RCC 7860 (cell line): Measurements from ENCODE around the gene PRKCA.
"Not testable (repeated sequence)": the region's sequence is repeated elsewhere in the genome, so short reads cannot be mapped to it uniquely, and the experiment has no call there.

ENCODE experiments used
- DNase-seq: peaks from one replicate; pipeline ENCODE4 v3.0.0-alpha.2; 2015; ENCODE audit warnings: low spot score
- FAIRE-seq: peaks from 2 replicates; lab custom pipeline; 2012; peaks lifted over from hg19 to GRCh38; lab: Jason Lieb, UNC

PRKCA gene

DNA sequence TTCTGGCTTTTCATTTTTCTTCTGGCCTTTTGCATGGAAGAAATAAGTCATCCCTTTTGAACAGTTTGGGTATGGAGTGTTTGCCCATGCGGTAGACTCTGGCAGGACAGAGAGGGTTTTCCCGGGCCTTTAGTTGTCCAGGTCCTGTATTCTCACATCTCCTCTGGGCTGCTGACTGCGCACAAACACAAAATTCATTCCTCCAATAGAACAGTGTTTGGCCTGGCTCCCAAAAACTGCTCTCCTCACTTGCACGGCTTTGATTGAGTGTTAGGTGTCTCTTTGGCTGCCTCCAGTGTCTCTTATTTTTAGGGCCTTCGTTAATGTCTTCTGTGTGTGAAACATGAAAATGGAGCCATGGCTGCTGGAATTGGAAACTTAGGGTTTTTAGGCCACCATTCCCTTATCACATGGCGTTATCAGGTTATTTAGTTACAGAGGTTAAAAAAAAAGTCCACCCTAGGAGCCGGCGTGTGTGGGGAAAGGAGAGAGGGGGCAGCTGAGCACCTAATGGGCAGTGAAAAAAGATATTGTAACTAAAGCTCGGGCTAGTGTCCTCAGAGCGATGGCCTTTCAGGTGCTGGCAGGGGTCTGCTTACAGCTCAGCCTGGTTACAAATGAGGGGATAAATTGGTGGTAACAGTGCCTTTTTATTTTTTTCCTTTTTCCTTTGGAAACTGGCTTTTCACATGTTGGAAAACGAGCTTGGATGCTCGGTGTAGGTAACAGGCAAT is 47.3 kb downstream of the PRKCA start:
- DNase-seq = no peak
- FAIRE-seq = no peak

DNA sequence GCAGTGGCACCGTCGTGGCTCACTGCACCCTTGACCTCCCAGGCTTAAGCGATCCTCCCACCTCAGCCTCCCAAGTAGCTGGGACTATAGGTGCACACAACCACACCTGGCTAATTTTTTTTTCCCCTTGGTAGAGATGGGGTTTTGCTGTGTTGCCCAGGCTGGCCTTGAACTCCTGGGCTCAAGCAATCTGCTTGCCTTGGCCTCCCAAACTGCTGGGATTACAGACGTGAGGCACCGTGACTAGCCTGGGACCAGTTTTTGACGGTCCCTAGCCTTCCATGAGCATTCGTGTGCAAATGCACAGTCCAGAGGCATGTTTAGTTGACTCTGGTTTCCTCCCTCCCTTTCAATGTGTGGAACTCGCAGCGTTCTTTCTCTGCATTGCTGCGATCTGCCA is 48.2 kb downstream of the PRKCA start:
- not testable (repeated sequence) for FAIRE-seq, DNase-seq

DNA sequence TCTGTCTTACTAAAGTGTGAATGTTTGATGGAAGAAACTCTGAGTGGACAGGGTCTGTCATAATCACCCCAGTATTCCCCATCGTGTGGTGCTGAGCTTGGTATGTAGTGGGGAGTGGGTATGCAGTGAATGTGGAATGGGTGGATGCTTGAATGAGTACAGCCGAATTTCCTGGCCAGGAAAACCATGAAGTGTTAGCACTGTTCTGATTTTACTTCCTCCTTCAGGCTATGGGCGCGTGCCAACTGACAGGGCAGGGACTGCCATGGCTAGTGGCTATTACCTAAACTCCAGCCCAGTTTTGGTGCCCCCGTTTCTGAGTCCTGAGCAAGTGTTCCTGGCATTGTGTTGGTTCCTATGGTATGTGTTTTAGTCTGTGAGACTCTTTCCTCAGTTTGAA is 48.6 kb downstream of the PRKCA start:
- no peak for FAIRE-seq

DNA sequence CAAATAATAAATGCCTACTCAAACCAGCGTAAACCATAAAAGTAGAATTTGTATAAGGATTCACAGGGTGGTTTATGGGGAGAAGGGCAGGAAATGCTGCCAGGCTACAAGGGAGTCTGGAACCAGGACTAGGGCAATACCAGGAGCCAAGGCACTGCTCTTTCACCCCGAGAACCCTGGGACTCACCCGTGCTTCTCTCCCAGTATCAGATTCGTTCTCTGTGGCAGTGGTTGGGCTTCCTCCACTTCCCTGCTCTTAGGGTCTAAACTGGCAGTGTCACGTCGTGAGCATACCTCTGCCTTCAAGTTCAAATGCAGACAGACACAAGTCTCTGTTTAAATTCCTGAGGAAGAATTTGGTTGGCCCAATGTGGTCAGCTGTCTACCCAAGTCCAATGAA is 49.3 kb downstream of the PRKCA start:
- no peak for FAIRE-seq
- no peak for DNase-seq

More for the DNA sequence above, 48.6 kb downstream of the PRKCA start:
- DNase-seq = peak; percentile 53

DNA sequence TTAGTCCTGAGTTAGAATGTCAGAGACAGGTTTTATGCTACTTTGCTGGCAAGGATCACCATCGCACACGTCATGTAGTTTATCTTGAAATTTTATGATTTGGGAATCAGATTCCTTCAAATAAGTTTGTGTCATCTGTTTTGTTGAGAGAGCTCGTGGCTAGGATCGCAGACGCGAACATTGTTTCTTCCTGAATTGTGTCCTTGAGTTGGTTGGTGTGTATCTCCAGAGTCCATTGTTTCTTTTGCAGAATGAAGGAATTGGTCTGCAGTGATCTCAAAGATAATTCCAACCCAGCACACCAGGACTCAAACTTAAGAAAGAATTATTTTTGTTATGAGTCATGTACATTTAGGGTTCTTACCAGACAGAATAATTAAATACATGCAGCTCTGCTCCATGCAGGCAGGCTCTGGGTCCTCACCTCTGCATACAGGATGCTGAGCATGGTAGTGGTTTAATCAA is 51.6 kb downstream of the PRKCA start:
- no peak for DNase-seq
- FAIRE-seq = no peak

DNA sequence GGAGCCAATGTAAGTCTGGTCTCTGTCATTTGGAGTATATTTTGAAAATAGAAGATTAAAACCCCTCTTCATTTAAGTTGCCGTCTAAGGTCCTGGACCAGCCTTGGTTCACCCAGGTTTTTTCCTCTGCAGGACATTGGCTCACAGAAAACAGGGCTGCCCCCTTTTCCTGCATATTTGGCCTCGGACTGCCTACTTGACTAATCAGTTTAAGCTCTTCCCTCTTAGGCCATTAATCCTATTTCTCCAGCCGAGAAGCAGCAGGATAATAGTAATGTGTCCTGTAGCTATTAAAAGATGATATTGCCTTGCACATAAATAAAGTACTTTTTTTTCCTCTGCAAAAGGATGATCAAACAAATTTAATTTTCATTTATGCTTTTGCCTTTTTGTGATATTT is 52.1 kb downstream of the PRKCA start:
- FAIRE-seq = no peak

DNA sequence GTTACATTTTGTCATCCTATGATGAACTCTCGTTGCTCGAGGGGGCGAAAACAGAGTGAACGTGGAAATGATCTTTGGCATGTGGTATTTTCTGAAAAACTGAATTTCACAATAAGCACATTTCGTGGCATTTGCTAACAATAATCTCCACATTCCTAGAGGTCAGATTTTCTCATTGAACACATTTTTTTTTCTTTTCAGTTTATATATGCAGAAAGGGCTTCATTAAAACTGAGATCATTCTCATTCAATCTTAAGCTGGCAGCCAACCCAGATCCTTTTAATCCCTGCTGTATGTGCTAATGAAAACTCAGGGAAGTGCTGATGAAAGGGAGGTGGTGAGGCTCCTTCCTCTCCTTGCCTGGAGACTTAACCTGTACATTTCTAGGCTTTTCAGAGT is 52.6 kb downstream of the PRKCA start:
- FAIRE-seq (no peak), DNase-seq (no peak)

More for the DNA sequence above, 52.1 kb downstream of the PRKCA start:
- no peak for DNase-seq

DNA sequence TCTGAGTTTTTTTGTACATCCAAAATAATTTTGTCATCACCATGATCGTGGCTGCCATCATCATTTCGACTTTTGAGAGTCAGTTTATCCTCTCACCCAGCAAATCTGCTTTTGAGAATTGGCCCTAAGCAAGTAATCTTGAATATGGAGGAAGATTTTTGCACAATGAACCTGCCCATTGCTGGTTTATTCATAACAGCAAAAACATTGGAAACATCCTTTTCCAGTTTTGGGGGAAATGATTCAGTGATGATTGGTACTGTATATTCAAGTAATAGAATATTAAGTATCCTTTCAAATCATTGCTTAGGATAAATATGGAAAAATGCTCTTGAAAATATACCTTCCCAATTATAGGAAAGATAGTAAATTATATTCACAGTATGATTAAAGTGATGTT is 53.1 kb downstream of the PRKCA start:
- DNase-seq = no peak
- FAIRE-seq = no peak

DNA sequence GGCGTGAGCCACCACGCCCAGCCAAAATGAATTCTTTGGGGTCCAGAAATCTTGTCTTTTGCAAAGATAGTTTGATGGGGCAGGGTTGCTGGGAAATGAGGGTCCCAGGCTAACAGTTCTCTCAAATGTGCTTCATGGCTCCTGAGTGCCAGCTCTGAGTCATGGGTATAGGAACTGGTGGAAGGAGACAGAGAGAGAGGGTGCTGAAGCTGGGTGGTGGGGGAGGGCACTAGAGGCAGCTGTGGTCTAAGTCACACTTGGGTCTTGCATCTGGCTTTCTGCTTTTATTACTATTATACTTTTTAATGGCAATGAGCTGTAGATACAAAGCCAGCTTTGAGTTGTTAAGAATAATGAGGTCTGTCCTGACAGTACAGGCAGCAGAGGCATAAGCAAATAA is 54.6 kb downstream of the PRKCA start:
- FAIRE-seq = no peak

DNA sequence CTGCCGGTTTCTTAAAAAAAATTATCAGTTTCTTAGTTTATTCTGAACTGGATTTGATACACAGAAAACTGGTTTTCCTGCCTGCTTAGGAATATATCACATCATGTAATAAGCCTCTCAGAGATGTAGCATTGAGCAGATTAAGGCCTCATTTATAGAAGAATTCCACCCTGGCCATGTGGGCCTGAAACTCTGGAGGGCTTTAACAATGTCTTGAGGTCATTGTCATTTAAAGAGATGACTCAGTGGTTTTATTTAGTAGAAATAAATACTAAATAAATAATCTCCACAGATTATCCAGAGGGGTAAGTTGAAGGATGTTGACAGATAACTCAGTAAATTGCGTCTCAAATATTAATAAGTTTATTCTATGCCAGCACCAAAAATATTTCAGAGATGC is 56.9 kb downstream of the PRKCA start:
- DNase-seq (no peak), FAIRE-seq (no peak)

More for the DNA sequence above, 54.6 kb downstream of the PRKCA start:
- DNase-seq = no peak

DNA sequence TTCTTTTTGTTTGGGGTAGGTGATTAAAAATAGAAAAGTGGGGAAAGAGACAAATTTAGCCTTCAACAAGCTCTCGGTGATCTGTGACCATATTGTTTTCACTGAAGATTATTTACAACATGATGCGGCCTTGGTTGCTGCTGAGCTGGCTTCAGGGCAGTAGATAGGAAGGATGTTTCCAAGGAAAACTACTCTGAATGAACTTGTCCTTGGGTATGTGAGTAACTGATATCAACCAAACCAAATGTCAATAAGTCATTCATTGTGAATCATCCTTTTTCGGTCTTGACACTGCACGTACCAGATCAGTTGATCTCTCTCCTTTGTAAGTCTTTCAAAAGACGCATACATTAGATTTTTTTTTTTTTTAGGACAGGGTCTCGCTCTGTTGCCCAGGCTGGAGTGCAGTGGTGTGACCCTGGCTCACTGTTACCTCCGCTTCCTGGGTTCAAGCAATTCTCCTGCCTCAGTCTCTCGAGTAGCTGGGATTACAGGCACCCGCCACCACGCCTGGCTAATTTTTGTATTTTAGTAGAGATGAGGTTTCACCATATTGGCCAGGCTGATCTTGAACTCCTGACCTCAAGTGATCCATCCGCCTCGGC is 58.6 kb downstream of the PRKCA start:
- not testable (repeated sequence) for FAIRE-seq, DNase-seq

DNA sequence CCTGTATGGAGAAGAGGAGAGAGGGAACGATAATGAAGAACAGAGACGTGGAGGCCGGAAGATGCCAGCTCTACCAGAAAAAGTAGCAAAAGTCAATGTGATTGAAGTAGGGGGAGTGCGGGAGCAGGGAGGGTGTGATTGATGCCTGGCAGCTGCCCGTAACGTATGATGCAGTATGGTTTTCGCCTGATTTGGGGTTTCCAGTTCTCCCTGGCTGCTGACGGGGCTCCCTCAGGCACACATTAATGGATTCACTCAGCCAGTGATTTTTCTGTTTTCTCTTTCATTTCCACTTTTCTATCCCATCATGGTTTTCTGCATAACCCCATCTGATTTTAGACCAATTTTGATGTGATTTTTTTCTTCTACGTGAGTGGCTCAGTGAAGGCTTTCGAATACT is 62.1 kb downstream of the PRKCA start:
- no peak for FAIRE-seq
- no peak for DNase-seq

DNA sequence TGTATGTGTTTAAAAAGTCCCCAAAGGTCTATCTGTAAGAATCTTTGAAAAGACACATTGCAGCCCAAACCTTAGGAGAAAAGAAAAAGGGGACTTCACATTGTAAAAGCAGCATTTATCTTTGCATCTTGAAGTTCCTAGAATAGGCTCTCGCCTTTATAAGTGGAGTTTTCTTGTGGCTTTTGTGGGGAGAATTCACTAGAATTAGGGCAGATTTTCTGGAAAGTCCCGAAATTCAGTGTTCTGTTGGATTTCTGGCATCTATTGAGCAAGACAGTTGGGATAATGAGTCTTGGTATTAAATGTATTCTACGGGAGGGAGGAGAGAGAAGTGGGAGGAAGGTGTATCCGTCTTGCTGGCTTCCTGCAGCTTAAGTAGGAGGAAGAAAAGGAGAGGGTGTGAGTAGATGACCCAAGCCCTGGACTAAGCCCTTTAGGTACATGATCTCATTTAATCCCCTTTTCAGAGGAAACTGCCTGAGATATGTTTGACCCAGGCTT is 62.6 kb downstream of the PRKCA start:
- DNase-seq = no peak
- no peak for FAIRE-seq

DNA sequence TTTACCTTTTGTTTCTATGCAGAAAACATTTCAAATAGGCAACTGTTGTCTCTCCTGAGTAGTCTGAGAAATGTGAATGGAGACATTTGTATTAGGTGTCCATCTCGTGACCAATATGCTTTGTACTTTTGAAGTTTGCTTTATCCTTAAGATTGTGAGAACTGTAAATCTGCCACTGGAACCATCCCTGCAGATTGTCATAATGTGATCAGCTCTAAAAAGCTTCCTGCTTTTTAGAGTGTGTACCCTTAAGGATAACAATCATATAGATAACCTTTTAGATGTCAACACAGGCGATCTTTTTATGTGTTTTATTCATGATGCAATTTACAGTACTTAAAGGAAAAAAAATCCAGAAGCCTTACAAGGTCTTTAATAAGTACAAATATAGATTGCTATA is 63.5 kb downstream of the PRKCA start:
- DNase-seq (no peak), FAIRE-seq (no peak)

DNA sequence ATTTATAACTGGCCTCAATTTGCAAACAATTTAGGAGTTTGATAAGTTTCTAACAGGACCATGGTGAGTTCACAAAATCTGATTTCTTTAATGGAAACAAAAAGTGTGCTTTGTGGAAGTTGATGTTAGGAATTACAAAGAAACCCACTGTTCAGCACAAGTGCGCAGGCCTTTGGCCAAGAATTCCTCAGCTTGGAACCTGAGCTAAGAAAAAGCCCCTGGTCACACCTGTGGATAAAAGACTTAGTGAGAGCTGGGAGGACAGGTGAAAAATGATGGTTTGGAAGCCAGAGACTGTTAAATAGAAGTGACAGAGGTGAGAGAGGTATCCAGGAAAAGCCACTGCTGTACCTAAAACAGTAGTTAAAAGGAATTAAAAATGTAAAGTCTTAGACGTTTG is 64.7 kb downstream of the PRKCA start:
- no peak for DNase-seq
- FAIRE-seq = no peak

DNA sequence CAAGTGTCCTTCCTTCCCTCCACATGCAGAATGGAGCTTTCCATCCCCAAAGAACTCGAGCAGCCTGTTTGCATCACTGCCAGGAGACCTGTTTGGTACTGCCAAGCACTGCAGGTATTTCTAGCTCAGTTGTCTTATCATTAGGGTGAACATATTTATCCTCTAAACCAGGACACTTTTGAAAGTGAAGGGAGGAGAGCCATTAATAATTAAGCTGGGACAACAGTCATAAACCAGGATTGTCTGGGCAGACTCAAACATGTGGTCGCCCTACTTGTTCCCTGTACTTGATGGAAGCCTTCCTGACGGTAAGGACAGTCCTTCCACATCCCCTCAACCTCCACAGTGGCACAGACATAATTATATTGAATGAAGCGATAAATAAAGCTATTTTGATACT is 67.4 kb downstream of the PRKCA start:
- DNase-seq (peak; percentile 48), FAIRE-seq (peak; percentile 73)

DNA sequence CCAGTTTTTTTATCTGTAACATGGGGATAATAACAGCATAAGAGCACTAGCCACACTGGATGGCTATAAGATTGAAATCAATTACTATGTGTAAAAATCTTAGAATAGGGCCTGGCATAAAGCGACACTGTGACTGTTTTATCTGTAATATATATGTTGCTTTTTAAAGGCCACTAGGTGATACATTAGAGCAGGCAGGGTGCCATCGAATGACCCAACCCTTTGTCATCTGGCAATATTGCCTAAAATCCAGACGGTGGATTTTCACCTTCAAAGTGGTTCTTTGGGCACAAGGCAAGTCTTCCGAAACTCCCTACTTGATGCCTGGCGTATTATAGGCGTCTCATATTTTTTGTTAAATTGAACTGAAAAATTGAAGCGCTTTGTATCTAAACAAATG is 69.1 kb downstream of the PRKCA start:
- DNase-seq = no peak
- no peak for FAIRE-seq

DNA sequence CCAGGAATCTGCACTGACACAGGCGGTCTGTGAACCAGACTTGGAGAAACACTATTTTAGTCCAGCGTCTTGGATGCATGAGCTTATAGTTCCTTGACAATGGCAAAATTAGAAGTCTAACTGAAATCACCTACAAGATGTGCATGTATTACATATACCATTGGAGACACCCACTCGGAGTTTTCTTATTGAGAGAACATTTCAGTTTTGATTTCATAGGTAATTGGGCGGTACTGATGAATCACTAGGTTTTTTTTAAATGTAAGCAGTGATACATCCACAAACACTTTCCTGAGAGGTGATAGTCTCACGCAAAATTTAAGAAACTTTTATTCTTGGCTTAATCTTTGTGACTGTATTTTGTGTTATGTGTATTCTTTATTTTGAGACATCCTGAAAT is 69.8 kb downstream of the PRKCA start:
- DNase-seq = no peak
- FAIRE-seq = no peak

DNA sequence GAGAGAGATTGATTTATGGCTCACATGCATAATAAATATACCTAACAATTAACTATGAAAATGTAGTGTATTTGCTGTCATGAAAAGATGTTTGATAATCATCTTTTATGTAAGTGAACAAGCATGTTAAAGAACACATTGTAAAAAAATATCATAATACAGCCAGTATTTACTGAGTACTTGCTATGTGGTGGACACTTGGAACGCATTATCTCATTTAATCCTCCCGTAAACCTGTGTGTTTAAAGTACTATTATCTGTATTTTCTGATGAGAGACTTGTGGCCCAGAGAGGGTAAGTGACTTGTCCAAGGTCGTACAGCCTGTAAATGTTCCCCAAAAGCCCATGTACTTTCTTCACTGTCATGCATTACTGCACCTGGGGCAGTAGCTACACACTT is 70.7 kb downstream of the PRKCA start:
- FAIRE-seq (no peak), DNase-seq (no peak)

DNA sequence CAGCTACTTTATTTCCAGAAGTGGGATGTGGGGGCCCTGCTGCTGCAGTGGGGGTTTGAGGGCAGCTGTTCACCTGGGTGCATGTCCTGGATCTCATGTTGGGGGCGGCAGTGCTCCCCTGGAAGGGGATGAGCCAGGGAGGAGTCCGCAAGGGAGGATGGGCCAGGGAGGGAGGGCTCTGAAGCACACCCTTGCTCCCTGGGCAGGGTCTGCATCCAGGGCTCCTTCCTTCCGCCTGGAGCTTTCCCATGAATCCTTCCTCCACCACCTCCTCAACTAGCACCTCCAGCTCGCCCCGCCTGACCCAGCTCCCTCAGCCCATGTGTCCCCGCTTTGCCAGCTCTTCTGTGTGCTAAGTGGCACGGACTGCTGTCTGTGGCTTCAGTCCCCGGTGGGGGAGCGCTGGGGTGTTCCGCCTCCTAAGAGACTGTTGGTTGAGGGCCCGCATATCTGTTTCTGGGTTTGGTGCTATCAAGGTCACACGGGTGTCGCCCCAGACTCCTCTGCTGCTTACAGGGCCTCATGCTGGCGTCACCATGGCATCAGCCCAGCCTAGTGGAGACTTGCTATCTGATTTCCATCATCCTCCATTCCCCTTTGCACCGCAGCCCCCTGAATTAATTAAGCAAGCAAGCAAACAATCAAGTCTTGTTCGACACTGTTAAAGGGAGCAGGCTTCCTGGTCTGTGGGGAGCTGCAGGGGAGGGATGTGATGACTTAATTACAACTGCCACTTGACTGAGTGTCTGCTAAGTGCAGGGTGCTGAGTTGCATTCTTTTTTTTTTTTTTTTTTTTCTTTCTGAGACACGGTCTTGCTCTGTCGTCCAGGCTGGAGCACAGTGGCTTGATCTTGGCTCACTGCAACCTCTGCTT is 71.8 kb downstream of the PRKCA start:
- FAIRE-seq (peak; percentile 43), DNase-seq (peak; percentile 34)

DNA sequence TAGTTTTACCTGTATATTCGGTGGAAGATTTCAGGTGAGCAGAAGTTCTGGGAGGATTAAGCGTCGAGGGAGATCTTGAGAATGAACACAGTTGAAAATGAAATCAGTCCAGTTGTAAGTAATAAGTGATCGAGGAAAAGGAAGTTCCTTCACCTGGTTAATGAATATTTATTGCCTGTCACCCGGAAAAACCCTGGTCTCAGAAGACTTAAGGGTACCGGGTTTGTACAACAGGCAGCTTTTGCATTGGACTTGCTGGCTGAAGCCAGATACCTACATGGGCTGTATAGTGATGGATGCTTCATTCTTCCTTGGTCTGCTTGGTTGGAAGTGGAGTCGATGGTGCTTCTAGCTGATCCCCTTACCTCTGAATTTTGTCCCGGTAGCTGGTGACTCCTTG is 72.7 kb downstream of the PRKCA start:
- FAIRE-seq = no peak

More for the DNA sequence above, 72.7 kb downstream of the PRKCA start:
- DNase-seq = no peak
